Bronchial epithelial cell (primary cell): ENCODE measurements around the gene MGP. TPM values are rescaled to one million over a fixed set of nuclear protein-coding genes. Genes with fewer than 3 reads are reported as not detected.

ENCODE experiments used
- DNase-seq: peaks from one replicate; pipeline ENCODE4 v3.0.0-alpha.2; 2010; ENCODE audit warnings: low read depth
- FAIRE-seq: peaks from 2 replicates; lab custom pipeline; 2011; peaks lifted over from hg19 to GRCh38; lab: Jason Lieb, UNC
- H3K27me3 ChIP-seq: 2 replicates; pipeline ENCODE4 v1.5.1; 2011; ENCODE audit warnings: low read length; ENCODE audit not compliant: control insufficient read depth, insufficient read depth
- H3K36me3 ChIP-seq: 2 replicates; pipeline ENCODE4 v1.5.1; 2011; ENCODE audit warnings: low read length; ENCODE audit not compliant: control insufficient read depth, insufficient read depth
- H3K4me3 ChIP-seq: 2 replicates; pipeline ENCODE4 v1.5.1; 2011; ENCODE audit warnings: mild to moderate bottlenecking, low read depth, low read length, control low read depth
- total RNA-seq: library from RNA; depleted of rRNA; stranded (reverse); fragments of >200 nt; gene quantifications from 2 replicates; pipeline ENCODE4 v1.2.1, GENCODE V29; 2014
- TF ChIP-seq, protein P1 (sequence below): IDR thresholded peaks from 2 replicates; pipeline ENCODE4 v1.5.1; 2011; ENCODE audit warnings: mild to moderate bottlenecking, moderate library complexity, low read length, control low read depth, inconsistent platforms; ENCODE audit not compliant: insufficient read depth, severe bottlenecking

The MGP gene
- total RNA-seq, 1 donor from 2014 or later, result 0.79 TPM

DNA sequence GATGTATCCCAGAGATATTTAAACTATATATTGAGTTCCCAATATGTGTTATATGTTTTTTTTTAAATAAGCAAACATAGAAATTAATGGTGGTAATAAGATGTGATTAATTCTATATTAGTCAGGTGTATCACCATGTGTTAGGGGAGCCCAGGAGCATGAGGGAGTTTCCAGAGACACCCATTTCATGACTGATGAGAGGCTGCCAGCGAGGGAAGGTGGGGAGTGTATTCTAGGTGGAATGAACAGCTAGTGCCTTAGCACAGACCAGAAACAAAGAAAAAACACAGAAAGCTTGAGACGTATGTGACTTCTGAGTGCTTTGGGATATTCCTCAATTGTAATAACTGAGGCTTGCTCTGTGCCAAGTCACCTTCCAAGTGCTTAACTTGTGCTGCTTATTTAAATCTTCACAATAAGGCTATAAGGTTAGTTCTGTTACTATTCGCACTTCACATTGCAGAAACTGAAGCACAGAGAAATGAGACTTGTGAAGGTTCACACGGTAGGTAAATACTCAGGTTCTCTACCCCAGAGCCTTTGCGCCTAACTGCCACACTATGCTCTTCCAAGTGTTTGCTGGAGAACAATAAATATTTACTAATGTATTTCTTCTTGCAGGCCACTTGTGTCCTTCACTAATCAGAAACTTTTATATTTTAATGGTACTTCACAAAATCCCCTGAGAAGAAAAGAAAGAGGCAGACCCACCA is 17.9 kb upstream of the MGP start:
- no peak for DNase-seq
- TF ChIP-seq, protein P1, sequence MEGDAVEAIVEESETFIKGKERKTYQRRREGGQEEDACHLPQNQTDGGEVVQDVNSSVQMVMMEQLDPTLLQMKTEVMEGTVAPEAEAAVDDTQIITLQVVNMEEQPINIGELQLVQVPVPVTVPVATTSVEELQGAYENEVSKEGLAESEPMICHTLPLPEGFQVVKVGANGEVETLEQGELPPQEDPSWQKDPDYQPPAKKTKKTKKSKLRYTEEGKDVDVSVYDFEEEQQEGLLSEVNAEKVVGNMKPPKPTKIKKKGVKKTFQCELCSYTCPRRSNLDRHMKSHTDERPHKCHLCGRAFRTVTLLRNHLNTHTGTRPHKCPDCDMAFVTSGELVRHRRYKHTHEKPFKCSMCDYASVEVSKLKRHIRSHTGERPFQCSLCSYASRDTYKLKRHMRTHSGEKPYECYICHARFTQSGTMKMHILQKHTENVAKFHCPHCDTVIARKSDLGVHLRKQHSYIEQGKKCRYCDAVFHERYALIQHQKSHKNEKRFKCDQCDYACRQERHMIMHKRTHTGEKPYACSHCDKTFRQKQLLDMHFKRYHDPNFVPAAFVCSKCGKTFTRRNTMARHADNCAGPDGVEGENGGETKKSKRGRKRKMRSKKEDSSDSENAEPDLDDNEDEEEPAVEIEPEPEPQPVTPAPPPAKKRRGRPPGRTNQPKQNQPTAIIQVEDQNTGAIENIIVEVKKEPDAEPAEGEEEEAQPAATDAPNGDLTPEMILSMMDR, result no peak
- Histone ChIP-seq H3K4me3 (no peak overlapping the region), H3K36me3 (no peaks in the 10 kb centered on the region), H3K27me3 (no peaks in the 10 kb centered on the region)
- FAIRE-seq, result no peak

DNA sequence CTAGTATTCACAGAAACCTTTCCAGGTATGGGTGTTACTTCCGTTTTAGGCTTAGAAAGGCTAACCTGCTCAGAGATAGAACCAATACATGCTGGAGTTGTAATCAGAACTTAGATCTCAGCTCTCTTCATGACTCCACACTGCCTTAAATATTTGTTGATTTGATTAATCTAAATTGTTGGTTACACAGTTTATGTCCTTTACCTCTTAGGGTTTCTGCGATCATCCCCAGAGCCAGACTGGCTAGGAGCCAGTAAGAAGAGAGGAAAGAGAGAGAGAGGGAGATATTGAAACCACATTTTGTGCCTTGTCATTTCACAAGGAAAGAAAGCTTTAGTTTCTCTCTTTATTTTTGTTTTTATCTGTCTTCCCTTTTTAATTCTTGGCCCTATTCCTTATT is 16.8 kb upstream of the MGP start:
- H3K27me3 ChIP-seq, result no peaks in the 10 kb centered on the region
- DNase-seq (no peak), FAIRE-seq (no peak)
- no peaks in the 10 kb centered on the region for H3K36me3 ChIP-seq
- no peak overlapping the region for H3K4me3 ChIP-seq
- TF ChIP-seq, protein P1, result no peak

DNA sequence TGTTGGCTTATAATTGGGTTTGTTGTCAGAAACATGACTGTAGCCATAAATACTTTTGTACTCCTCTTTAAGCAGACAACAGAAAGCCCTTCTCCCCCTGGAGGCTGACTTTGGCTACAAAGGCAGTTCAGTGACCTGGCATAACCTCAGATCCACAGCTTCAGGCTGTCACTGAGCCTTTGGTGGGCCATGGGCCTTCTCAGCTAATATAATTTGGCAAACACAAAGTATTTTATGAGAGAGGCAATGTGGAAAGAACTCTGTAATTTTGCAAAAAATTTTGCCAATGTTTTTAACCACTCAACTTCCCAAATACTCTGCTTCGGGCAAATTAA is 15.5 kb upstream of the MGP start:
- DNase-seq (no peak), FAIRE-seq (no peak)
- TF ChIP-seq, protein P1, result no peak
- H3K36me3 ChIP-seq, result no peaks in the 10 kb centered on the region
- H3K27me3 ChIP-seq, result no peaks in the 10 kb centered on the region
- no peak overlapping the region for H3K4me3 ChIP-seq

DNA sequence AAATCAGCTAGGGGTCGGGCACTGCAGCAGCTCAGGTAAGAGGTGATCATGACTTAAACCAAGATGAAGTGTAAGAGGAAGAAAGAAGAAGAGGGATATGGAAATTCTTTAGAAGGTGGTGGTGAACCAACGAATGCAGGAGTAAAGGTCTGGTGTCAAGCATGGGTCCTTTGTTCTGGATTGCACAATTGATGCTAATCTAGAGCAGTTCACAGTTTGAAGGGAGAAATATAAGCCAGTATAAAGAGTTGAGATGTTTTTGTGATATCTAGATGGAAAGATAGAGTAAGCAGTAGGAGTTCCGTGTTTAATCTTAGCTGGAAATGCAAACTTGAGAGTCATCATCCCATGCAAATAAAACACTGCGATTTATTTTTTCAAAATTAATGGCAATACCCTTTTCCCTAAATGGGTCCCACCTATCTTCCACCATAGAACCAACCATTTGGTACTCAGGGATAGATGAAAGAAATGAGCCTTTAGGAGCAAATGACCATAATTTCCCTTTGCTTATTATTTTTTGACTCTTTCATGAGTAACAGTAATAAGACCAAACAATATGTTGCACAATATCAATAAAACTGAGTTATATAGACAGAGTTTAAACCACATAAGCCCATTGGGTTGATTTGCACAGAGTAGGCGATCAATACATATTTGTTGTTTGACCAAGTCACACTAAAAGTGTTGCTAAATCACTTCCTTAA is 15.0 kb upstream of the MGP start:
- H3K36me3 ChIP-seq, result no peaks in the 10 kb centered on the region
- no peaks in the 10 kb centered on the region for H3K27me3 ChIP-seq
- TF ChIP-seq, protein P1, result no peak
- DNase-seq (no peak), FAIRE-seq (no peak)
- H3K4me3 ChIP-seq, result no peak overlapping the region

DNA sequence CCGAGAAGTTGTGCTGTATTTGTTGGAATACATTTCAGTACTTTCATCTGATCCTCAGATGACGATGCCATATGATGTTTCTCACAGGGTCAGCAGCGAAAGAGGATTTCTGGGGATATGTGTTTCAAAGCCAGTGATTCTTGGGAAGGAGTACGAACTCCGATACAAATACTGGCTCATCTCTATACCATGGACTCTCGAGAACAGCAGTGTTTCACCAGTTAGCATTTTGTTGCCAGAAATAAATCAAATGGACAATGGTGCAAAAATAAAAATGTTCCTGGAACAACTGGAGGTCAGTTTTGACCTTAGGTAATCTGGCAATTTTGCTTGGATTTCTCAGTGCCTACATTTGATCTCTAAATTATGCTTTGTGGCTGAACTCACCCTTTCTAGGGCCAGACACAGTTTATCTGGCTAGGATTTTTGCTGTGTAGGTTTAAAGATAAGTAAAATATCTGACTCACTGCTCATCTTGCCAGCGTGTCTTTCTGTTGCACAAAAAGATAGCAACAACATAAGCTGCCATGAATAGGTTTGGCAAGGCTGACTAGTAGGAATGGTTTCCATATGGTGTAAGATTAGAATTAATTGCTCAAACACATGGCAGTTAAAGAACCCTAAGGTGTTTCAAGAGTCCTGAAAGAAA is 11.0 kb upstream of the MGP start:
- Histone ChIP-seq H3K4me3 (no peak overlapping the region), H3K36me3 (no peaks in the 10 kb centered on the region), H3K27me3 (no peaks in the 10 kb centered on the region)
- TF ChIP-seq, protein P1, result no peak
- FAIRE-seq (no peak), DNase-seq (no peak)
